ENCODE measurements around the gene GOLGA3. TPM values are rescaled to one million over a fixed set of nuclear protein-coding genes. Genes with fewer than 3 reads are reported as not detected.
A peak's percentile ranks its signal among the peaks of the same experiment; 100 is the strongest.

Gene GOLGA3
- total RNA-seq, 1 donor = 148 TPM

GRCh38 chr12:132723764-132724140 is 104.9 kb downstream of the GOLGA3 start:
- no peak overlapping the region for H3K4me3 ChIP-seq (ENCODE audit: low read depth, low read length)
- no peak for TF ChIP-seq CTCF (IDR thresholded peaks at IDR 0.05; ENCODE audit: insufficient read depth, low read depth, low read length)
- peak; percentile 57 for DNase-seq (ENCODE audit: low read depth)

- H3K4me3 ChIP-seq (ENCODE audit: low read depth, low read length) = no peak overlapping the region
- no peak for DNase-seq (ENCODE audit: low read depth)
- TF ChIP-seq CTCF (IDR thresholded peaks at IDR 0.05; ENCODE audit: insufficient read depth, low read depth, low read length) = no peak
Measured at GRCh38 chr12:132723015-132723763, 105.5 kb downstream of the GOLGA3 start.

GRCh38 chr12:132720606-132721345 is 107.9 kb downstream of the GOLGA3 start:
- no peak for TF ChIP-seq CTCF (IDR thresholded peaks at IDR 0.05; ENCODE audit: insufficient read depth, low read depth, low read length)
- DNase-seq (ENCODE audit: low read depth) = no peak

GRCh38 chr12:132719954-132720324 is 108.7 kb downstream of the GOLGA3 start:
- no peak for TF ChIP-seq CTCF (IDR thresholded peaks at IDR 0.05; ENCODE audit: insufficient read depth, low read depth, low read length)
- no peak for DNase-seq (ENCODE audit: low read depth)
- no peak overlapping the region for H3K4me3 ChIP-seq (ENCODE audit: low read depth, low read length)

More at GRCh38 chr12:132720606-132721345, 107.9 kb downstream of the GOLGA3 start:
- no peak overlapping the region for H3K4me3 ChIP-seq (ENCODE audit: low read depth, low read length)

GRCh38 chr12:132719141-132719953 is 109.3 kb downstream of the GOLGA3 start:
- DNase-seq (ENCODE audit: low read depth) = no peak
- TF ChIP-seq CTCF (IDR thresholded peaks at IDR 0.05; ENCODE audit: insufficient read depth, low read depth, low read length) = no peak
- H3K4me3 ChIP-seq (ENCODE audit: low read depth, low read length) = no peak overlapping the region

Small RNAs within 50 kb of the gene (small RNA-seq; reads per million reads assigned to genes)
- not detected for gene RNA5SP379

Other genes with a start within 250 kb of the GOLGA3 start
- gene LRCOL1, start 218.3 kb downstream of the GOLGA3 start, total RNA-seq = 0.32 TPM in 1 of 2 replicates, not detected in the other
- gene P2RX2, start 210.1 kb downstream of the GOLGA3 start, total RNA-seq = not detected in 2 replicates
- 21.9 and 26.3 TPM in 2 replicates for gene POLE, start 141.5 kb downstream of the GOLGA3 start, total RNA-seq
- gene PXMP2, start 141.3 kb downstream of the GOLGA3 start, total RNA-seq = 10.8 and 16.4 TPM in 2 replicates
- gene PGAM5, start 118.0 kb downstream of the GOLGA3 start, total RNA-seq = 26.7 and 39.3 TPM in 2 replicates
- 94.4 and 118 TPM in 2 replicates for gene ANKLE2, start 67.0 kb downstream of the GOLGA3 start, total RNA-seq
- 48.8 and 51.9 TPM in 2 replicates for gene CHFR, start 58.7 kb upstream of the GOLGA3 start, total RNA-seq
- 7.7 and 14.2 TPM in 2 replicates for gene ZNF605, start 127.4 kb upstream of the GOLGA3 start, total RNA-seq
- 10.4 and 23.2 TPM in 2 replicates for gene ZNF26, start 157.5 kb upstream of the GOLGA3 start, total RNA-seq
- 23.2 and 25.0 TPM in 2 replicates for gene ZNF84, start 208.6 kb upstream of the GOLGA3 start, total RNA-seq

Data from fibroblast of villous mesenchyme (primary cell).